Inferior parietal cortex (tissue), 1 donor: ENCODE measurements around the gene TARDBP.
"Not testable (repeated sequence)": the region's sequence is repeated elsewhere in the genome, so short reads cannot be mapped to it uniquely, and the experiment has no call there.

Experiments used
- DNase-seq: peaks from one replicate; pipeline ENCODE4 v3.0.0-alpha.2; 2016; ENCODE audit errors: extremely low spot score

The TARDBP gene

GRCh38 chr1:11059968-11060830 lies 47.7 kb downstream of the TARDBP start, which contains the start of gene SRM:
Gene SRM (minus strand): TSS chr1:11060018. CDS start chr1:11059943, 75 bp downstream.
- peak; percentile 87 for DNase-seq

DNA sequence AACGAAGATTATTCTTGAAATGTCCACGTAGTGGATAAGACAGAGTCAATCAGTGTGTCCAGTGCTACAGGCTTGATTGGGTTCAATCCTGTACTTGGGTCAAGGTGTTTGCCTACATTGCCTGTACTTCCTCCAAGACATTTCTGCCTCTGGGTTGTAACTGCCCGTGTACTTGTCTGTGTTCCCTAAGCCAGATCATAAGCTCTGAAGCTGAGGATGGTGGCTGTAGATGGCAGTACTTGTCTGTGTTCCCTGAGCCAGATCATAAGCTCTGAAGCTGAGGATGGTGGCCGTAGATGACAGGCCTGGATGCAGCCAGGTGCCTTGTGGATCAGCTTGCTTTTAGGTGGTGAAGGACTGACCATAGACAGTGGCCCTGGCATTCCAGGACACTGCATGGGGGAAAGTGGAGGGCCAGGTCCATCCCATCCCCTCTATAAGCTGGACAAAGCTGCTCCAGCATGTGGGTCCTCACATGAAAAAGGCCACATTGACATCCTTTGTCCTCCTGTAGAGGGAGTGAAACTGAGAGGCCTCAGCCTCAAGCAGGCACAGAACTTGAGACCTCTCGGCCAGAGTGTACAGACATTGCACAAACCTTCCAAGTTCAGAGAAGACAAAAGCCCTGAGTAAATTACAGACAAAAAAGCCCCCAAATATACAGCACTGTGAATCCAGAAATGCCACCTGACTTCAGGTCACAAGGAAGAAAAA lies 49.4 kb downstream of the TARDBP start:
- no peak for DNase-seq

DNA sequence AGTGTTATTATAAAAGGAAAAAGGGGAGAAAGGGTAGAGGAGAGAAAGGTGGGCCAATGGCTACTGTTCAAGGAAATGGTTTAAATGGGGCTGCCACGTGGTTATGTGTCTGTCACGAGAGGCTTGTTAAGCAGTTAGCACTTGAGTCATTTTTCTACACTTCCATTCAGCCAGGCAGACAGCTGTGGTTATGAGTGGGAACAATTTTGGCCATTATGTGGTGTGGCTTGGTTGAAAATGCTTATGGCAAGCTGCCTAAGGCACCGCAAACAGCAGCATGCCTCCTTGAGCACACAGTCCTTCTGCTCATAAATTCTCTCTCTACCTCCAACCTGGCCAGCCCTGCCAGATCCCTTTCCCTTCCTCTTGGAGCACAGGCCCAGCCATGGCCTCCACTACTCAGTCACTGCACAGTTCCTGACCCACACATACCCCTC lies 50.5 kb downstream of the TARDBP start:
- peak; percentile 40 for DNase-seq

- DNase-seq = not testable (repeated sequence)
Observed at GRCh38 chr1:11063937-11064537, 51.6 kb downstream of the TARDBP start.

- no peak for DNase-seq
Observed at GRCh38 chr1:11064942-11065341, 52.5 kb downstream of the TARDBP start.

GRCh38 chr1:11065796-11066195 lies 53.3 kb downstream of the TARDBP start:
- no peak for DNase-seq

DNA sequence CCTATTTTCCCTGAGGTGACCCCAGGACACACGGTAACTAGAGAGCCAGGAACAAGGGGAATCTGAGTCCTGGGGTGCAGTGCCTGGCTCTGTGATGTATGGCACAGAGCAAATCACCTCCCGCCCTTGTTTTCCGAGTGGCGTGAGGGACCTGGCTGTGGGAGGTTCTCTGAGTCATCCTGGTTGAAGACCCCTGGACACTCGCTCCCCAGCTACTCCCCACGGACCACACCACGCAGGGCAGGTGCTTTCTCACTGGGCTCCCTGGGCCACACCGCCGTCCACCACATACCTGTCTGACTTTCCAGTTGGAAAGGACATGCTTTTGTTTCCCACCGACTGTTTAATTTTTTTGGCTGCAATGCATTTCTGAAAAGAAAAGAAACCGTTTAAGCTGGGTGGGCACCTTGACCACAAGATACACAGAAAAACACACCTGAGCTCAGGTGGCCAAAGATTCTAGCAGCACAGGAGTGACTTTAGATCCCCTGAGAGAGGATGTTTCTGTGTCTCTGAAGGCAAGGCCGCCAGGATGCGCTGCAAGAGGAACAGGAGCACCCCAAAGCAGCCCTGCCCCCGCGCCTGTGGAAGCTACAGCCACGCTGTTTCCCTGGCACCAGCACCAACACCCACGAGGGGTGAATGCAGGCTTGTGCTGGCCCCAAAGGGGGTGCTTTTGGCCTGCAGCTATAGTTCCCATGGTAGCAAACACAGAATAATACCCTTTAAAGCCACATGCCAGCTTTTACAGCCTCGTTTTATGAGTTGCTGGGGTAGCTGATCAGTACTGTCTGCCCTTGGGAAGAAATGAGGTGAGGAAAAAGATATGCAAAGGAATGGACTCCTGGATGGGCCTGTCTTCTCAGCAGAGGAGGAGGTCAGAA lies 55.5 kb downstream of the TARDBP start:
- no peak for DNase-seq

GRCh38 chr1:11068600-11069473 lies 56.4 kb downstream of the TARDBP start:
- DNase-seq = no peak

- DNase-seq = no peak
Observed at GRCh38 chr1:11070876-11071275, 58.4 kb downstream of the TARDBP start.

DNA sequence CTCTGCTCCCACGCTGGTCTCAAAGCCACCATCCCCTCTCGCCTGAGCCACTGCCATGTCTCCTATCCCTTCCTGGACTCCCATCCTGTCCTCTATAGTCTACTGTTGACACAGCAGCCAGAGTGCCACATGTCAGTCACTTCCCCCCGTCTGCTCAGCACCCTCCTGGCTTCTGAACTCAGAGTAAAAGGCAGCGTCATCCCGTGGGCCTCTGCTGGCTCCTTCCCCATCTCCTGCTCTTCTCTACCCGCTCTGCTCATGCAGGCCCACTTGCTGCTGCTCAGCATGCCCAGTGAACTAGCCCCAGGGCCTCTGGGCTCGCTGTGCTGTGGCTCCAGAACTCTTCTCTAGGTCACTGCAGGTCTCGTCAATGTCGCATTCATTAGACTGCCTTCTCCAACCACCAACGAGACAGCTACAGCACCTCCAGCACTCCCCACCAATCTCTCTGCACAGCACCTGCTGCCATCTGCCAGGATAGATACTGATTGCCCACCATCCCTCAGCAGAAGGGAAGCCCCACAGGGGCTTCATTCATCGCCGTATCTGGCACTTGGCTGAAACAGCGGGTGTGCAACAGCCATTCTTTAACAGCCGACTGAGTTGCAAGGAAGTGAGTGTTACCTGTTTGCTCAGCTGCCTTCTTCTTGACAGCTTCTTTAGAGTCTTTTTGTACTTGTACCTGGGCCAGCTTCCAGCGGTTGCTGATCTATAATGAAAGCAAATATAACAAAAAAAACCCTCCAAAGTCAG lies 59.2 kb downstream of the TARDBP start:
- no peak for DNase-seq

DNA sequence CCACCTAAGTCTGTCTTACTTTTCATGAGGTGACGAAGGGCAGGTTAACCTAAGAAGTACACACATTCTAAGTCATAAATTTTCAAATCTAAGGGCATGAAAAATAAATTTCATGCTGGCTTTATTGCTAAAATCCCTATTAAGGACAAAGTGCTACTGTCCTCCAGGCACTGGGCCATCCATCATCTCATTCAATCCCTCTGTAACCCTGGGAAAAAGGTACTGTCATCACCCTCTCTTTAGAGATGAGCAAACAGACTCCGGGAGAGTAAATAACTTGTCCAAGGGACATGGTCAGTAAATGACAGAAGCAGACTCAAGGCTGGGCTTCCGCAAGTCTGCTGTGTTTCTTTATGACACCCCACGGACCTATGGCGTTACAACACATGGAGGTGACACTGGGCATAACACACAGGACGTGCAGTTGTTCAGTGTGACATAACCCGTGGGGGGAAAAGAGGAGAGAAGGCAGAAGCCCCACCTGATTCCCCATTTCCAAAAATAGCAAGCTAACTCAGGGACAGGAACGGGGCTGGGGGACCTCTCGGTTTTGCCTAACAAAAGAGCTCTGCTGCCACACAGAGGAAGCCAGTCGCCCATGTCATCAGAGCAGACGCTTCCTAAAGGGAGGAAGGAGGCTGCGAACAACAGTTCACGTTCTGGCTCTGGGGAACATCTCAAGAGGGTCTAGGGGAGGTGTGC lies 59.9 kb downstream of the TARDBP start:
- no peak for DNase-seq

- not testable (repeated sequence) for DNase-seq
Observed at GRCh38 chr1:11073398-11073797, 60.9 kb downstream of the TARDBP start.
